Ammon's horn (tissue), 1 donor: ENCODE results near the gene CENPM.

ENCODE experiments used
- DNase-seq: peaks from one replicate; pipeline ENCODE4 v3.0.0-alpha.2; 2016; ENCODE audit warnings: low spot score

The CENPM gene

DNA sequence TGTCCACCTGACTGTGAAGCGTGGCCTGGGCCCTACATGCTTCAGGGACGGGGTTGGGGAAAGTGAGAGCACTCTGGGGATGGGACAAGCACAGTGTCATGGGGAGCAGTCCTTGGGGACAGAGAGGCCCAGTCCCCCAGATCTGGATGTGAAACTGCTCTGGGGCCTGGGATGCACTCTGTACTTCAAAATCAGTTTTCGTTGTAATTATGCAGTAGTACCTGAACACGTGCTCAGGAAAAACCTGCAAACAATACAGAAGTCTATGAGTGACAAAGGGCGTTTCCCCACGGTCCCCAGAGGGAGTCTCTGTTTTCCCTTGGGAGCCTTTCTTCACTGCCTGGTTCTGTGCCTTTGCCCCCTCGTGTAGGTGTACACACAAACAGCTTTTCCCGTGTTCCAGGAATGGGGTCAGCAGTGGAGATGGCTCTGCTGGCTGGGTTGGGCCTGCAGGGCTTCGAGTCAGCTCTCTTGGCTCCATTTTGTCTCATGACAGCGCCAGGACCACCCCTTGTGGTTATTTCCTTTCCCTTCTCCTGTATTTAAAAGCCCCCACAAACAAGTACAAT is 15.2 kb downstream of the CENPM start:
- no peak for DNase-seq

DNA sequence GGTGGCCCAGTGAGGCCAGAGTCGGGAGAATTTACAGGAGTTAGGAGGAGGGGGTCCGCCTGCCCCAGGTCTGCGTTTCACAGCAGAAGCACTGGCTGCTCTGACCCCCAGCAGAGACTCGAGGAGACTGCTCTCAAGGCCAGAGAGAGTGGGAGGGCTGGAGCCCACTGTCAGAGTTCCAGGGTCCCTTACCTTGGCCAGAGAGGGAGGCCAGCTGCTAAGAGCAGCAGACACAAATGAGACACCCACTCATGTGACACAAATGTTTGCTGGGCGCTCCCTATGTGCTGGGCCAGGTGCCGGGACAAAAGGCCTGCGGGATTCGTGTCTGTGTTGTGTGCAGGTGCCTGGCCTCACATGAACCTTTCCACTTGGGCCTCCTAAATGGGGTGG is 17.5 kb downstream of the CENPM start:
- DNase-seq = no peak

DNA sequence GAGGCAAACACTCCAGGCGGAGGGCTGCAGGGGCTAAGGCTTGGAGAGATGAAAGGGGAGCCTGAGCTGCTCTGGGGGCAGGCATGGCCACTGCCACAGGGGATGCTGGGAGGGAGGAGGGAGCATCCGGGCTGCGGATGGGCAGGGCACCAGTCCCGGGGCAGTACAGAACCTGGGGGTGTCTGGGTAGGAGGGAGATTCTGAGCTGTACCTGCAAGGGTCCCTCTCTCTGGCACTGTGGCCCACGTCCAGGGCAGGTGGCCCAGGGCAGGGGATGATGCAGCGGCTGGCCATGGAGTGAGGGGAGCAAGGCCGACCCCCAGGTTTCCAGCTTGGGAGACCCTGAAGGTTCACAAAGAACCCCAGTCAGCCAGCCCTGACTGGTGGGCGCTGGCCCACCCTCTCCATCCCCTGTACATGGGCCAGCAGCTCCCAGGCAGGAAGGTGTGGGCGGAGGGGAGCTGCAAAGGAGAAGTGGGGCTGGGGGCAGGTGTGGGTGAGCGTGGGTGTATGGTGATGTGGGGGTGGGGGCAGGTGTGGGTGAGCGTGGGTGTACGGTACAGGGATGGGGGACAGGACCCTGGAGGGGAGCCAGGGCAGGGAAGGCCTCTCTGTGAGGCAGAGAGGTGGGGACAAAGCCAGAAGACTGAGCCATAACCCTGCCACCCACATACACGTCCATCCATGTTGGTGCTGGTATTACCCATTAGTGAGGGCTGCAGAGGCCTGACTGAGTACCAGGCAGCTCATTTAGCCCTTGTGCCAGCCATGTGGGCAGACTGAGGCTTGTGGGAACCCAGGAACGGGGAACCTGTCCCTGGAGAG is 18.1 kb downstream of the CENPM start:
- DNase-seq = no peak

DNA sequence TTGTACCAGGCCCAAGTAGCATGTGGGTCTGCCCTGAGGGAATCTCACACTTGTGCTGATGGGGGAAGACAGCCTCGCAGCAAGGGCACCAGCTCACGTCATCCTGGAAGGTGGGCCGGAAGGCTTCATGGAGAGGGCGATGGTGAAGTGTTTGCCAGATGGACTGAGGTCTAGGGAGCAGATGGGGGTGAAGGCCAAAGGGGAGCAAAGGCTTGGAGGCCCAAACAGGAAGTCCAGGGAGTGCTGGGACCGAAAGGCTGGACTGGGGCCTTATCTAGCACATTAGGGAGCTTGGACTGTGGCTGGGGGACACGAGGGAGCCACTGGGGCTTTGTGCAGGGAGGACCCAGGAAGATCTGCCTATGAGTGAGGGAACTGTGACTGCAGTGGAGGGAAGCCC is 19.1 kb downstream of the CENPM start:
- DNase-seq = peak; percentile 2

DNA sequence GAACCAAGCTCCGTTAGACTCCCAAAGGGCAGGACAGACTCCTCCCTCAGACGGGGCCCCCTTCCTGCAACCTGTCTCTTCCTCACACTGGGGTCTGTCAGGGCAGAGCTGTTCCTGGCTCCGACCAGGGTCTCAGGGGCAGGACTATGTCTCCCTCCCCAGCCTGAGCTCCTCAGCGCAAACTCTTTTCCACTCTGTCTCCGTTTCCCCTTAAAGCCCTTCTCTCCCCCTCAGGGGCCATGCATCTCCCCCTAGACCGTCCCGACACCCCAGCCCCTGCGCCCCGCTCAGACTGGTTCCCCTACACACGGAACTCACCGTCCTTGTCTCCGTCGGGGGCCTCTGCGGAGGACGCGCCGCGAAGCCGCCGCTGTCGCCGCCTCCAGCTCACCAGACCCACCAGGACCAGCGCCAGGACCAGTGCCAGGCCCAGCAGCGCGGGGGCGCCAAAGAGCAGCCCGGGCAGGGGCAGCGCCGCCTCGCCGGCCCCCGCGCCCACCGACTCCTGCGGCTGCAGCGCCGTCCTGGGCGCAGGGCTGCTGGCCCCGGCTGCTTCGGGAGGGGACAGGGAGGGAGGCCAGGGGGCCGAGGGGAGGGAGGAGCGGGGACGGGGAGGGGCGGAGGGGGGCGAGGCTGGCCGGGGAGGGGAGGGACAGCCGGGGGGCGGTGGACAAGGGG is 21.0 kb downstream of the CENPM start:
- DNase-seq = no peak

DNA sequence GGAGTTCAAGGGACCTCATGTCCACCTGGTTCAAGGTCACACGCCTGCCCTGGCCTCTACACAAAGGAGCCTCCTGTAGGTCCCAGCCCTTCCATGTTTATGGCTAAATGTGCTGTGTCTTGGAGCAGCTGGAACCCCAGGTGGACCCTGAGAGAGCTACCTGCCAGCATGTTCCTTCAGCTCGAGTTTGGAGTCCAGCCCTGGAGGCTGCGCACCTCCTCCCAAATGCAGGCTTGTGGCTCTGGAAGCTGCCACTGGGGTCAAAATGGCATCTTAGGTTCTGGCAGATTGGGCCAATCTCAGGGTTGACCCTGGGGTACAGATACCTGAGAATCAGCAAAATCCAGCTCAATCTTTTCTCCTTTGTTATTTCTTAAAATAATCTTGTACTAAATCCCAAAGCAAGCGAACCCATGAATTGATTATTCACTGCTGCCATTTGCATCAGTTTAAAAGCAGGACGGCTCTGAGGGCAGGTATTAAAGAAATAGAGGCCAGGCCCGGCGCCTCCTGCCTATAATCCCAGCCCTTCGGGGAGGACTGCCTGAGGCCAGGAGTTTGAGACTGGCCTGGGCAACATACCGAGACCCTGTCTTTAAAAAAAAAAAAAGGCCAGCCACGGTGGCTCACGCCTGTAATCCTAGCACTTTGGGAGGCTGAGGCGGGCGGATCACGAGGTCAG is 23.2 kb downstream of the CENPM start:
- no peak for DNase-seq

DNA sequence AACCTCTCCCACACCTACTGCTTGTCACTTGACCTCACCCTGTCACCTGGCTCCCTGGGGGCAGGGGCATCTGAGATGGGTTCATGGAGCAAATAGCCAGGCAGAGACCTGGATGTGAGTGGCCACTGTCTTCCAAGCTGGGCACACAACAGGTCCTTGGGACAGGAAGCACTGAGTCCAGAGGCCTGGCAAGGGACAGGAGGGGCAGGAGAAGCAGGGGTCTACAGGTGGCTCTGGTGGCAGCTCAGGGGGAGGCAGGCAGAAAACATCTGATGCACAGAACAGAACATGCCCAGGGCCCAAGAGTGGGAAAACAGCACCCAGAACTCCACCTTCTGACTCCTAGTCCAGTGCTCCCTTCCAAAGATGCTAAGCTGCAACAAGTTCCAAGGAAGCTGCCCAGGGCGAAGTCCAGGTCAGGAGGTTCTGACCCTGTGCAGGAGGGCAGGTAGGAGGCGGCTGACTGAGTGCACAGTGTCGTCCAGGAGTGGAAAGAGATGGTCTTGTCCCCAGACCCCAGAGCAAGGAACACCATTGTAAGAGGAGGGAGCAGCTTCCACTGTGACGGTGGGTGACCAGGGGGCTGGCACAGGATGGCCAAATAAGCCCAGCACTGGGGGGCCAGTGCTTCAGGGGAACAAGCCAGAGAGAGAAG is 23.9 kb downstream of the CENPM start:
- DNase-seq = no peak

DNA sequence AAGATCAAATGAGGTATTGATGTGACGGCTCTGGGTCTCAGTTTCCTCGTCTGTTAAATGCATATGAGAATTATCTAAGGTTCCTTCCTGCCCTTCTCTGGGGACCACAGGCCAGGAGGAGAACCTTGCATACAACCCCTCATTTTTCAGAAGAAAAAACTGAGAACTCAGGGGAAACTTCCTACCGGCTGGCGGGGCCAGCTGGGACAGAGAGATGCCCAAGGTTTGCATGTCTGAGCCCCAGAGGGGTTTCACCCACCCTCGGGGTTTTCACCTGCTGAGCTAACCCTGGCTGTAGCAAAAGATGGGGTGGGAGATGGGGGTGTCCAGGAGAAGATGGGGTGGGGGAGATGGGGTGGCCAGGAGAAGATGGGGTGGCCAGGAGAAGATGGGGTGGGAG is 24.6 kb downstream of the CENPM start:
- DNase-seq = no peak

DNA sequence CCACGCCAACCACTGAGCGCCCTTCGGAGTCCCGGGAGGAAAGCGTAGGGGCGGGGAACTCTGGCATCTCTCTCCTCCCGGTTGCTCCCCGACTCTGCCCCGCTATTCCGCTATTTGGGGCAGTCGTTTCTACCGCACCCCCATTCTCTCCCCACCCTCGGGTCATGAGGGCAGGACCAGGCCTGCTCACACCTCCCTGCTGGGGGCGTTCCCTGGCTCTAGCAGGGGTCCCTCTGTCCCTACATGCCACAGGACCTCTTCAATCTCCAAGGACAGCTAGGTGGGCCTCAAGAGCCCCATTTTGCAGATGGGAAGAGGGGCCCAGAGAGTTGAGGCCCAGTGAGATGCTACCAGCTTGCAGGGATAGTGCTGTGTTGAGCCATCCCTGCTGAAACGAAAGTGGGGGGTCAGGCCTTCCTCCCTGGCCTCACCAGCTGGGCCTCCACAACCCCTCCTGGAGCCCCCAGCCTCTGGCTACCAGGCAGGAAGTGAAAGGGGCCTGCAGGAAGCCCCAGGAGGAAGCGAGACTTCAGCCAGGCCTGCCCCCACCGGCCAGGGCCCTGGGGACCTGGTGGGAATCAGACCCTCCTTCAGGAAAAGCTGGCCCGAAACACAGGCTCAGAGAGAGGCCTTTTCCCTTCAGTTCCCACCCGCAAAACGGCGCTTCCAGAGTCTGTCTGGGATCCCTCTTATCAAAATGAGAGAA is 26.5 kb downstream of the CENPM start:
- peak; percentile 52 for DNase-seq

DNA sequence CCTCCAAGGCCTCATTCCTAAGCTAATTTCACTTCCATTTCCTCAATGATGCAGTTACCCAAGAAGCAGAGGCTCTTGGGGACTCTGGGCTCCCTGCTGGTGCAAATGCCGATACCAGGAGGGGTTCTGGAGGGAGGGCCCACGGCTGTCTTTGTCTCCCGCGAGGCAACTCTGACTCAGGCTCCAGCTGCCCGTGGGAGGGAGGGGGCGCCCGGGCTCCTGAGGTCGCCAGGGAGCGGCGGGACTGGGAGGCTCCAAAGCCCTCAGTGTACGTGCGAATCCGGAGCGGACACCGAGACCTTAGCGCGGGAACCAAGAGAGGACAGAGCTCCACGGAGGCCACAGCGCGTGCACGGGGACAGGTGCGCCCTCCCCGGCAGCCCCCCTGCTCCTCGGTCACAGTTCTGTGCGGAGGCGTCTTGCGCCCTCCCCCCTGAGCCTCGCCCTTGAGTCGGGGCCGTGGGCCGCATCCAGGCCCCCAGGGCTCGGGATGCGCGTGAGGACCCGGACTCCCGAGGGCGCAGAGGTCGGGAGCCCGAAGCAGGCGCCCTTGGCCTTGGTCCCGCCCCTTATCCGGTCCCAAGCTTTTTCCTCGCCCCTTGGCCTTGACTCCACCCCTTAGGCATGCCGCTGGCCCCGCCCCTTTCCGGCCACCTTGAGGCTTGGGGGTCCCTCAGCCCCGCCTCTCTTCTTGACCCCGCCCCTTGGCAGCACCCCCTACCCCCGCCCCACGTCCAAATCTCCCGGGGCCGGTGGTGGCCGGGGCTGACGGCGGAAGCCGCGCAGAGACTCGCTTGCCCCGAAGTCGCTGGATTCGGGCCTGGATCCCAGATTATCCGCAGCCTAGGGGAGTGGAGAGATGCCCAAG is 27.4 kb downstream of the CENPM start:
- no peak for DNase-seq

DNA sequence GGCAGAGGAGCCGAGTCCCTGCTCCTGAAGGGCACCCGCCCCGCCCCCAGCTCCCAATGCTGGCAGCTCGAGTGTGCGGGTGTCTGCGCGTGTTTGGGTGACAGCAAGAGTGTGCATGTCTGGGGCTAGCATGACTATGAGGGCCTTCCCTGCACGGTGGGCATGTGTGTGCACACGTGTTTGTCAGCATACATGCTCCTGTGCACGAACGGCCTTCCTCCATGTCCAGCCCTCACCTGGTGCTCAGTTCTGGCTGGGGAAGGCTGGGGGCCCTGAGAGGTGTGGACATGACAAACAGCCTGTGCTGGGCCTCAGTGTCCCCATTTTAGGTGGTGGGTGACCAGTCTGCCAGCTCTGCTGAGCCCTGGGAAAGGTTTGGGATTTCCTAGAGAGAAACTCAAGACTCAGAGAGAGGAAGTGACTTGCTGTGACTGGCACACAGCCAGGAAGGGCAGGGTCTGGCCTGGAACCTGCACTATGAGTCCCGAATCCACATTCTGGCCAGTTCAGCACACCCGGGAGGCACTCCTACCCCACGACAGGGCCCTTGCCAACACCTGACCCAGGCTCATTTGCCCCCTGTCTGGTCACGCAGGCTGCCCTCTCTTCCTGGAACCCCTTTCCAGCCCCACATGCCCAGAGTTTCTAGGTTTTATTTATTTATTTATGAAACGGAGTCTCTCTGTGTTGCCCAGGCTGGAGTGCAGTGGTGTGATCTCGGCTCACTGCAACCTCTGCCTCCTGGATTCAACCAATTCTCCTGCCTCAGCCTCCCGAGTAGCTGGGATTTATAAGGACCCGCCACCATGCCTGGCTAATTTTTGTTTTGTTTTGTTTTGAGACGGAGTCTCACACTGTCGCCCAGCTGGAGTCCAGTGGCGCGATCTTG is 28.8 kb downstream of the CENPM start:
- DNase-seq = peak; percentile 63

DNA sequence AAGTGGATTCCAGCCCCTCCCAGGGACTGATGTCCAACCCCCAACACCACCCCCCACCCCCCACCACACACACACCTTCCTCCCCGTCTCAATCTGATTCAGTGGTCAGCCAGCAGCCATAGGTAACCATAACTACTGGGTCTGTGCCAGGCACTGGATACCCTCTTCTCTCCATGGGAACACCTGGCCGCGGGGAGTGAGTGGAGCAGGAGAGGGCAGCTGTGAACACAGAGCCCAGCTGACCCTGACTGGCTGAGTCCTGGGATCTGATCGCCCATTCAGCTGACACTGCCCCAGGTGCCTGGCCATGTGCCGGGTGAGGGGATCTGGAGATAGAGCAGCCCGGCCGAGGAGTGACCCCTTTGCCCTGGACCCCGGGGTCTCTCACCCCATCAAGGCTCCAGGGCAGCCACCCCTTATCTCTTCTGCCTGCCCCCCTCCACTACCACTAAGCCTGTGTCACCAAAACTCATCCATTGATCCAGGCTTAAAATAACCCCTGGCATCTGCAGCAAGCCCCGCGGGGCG is 29.5 kb downstream of the CENPM start:
- no peak for DNase-seq

DNA sequence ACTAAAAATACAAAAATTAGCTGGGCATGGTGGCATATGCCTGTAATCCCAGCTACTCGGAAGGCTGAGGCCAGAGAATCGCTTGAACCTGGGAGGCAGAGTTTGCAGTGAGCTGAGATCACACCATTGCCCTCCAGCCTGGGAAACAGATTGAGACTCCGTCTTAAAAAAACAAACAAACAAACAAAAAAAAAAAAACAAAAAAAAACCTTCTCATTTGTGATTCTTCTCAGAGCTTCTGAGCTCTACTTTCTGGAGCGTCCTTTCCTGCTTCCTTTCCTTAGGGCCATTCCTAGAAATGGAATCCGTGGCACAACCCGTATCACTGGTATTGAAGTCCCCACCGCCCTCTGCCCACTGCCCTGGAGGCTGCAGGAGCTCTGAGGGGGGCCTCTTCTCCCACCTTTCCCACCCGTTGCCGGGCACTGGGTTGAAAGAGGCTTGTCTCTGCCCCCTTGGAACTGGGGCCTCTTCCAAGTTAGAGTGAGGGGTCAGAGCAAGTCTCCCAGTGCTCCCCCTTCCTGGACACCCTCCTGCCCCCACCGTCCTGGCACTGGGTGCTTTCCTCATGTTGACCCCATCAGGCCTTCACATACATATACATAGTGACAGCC is 30.1 kb downstream of the CENPM start:
- no peak for DNase-seq

DNA sequence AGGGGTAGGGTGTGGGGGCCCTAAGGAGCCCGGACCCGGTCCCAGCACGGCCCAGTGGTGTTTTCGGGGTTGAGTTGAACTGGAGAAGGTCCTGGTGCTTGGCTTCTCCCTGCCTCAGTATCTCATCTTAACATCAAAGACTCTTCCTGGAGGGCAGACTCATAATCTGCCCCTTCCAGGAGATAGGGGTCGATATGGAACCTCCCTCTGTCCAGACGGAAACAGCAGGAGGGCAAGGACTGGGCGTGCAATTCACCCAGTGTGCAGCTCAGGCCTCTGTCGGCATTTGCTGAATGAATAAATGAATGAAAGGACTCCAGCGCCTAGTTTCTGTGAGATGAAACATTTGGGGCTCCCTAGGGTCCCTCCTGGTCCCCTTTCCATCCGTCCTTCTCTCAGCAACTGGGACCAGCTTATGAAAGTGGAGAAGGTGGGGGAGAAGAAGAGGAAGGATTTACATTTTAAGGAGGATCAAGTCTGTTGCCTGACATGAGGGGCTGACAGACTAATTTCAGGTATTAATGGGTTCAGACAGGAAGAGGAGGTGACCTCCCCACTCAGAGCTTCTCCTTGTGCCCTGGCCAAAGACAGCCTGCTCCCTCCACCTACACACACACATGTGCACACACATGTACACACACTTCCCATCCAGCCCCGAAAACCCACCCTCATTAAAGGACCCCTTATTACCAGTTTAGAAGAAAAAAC is 31.0 kb downstream of the CENPM start:
- DNase-seq = no peak

DNA sequence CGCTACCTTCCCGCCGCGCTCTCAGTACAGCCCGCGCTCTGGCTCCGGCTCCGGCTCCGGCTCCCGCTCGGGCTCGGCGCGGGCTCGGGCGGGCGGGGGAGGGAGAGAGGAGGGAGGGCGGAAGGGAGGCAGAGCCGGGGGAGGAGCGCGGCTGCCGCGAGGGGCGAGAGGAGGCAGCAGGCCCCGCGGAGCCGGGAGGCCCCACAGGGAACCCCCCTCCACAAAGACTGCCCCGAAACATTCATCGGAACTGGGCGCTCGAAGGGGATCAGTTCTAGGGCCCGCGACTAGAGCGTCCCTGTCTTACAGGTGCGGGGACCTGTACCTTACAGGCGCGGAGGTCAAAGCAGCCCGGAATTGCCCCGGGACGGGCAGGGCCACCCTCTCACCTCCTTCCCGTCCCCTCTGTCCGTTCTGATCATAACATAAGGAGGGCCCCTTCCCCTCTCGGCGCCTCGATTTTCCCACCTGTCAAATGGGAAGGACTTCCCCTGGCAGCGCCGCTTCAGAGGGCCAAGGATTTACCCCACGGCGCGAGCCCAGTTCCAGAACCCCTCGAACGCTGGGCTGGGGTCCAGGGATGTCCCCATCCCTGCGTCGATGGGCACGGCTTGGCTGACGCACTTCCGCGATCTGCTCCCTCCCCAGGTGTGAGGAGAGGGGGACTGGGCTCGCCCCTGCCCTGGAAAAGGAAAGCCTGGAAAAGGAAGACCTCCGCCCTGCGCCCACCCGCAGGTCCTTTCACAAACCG is 31.7 kb downstream of the CENPM start, which contains the start of gene SHISA8:
Gene SHISA8, minus strand, starts transcription at position 40 of the 751 bp plus-strand sequence. CDS start 407 bp downstream, outside the sequence.
- no peak for DNase-seq

DNA sequence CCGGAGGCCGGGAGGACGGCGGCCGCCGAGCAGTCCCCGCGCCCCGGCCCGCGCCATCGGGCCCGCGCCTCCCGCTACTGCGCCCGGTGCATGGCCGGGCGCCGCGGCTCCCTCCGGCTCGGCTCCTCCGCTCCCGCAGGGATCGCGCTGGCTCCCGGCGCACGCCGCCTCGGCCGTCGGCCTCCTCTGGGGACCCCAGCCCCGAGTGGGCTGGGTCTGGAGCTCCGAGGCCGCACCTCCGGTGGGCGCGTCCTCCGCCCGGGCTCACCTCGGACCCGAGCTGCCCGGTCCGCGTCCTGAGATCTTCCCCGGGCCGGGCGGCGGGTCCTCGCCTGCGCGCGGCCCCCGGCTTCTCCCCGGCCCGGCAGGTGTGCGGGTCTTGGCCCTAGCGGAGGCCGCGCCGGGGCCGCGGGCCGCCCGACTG is 32.3 kb downstream of the CENPM start:
- DNase-seq = no peak

DNA sequence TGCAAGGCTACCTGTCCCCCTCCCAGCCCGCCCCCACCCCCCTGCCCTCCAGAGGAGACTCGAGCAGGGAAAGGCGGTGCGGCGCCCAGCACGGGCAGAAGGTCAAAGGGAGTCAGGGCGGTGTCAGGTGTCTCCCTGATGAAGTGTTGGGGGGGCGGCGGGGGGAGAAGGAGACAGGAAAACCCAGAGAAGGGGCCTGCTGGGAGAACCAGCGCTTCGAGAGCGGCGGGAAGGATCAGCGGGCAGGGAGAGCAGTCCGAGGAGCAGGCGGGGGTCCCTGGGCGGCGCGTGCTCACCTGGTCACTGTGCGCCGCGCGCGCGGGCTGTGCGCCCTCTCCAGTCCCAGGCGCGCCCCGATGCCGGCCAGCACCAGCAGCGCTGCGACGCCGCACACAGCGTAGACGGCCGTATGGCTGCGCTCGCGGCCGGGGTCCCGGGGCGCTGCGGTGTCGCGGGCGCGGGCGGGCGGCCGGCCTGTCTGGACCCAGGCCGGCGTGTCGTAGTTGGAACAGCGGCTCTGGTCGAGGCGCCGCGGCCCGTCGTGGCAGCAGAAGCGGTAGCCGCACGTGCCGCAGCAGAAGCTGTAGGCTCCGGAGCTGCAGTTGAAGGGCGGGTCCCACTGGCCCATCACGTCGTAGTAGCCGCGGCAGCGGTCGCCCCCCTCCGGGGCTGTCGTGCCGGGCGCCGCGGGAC is 33.0 kb downstream of the CENPM start:
- no peak for DNase-seq
